ENCODE data around the gene HOXA2.

DNA sequence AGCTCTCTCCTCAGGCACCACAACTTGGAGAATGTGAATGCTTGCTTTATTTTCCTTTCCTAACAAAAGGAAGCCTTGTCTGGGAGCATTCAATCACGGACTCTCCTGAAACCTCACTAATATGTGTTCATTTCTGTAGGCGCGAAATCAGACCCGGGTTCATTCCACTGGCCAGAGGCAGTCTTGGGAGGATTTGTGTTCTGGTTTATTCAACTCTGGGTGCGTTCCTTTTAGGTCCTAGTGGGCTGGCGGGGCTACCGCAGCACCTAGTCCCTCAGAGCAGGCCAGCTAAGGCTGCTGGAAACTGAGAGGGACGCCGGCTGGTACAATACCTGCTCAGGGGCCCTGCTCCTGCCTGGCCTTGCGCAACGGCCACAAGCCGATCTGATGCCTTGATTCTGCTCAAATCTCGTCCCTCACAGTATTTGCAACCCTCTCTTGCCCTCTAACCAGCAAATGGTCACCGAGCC is 20.6 kb upstream of the HOXA2 start:
- TF ChIP-seq, protein P1, sequence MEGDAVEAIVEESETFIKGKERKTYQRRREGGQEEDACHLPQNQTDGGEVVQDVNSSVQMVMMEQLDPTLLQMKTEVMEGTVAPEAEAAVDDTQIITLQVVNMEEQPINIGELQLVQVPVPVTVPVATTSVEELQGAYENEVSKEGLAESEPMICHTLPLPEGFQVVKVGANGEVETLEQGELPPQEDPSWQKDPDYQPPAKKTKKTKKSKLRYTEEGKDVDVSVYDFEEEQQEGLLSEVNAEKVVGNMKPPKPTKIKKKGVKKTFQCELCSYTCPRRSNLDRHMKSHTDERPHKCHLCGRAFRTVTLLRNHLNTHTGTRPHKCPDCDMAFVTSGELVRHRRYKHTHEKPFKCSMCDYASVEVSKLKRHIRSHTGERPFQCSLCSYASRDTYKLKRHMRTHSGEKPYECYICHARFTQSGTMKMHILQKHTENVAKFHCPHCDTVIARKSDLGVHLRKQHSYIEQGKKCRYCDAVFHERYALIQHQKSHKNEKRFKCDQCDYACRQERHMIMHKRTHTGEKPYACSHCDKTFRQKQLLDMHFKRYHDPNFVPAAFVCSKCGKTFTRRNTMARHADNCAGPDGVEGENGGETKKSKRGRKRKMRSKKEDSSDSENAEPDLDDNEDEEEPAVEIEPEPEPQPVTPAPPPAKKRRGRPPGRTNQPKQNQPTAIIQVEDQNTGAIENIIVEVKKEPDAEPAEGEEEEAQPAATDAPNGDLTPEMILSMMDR (IDR thresholded peaks at IDR 0.05; ENCODE audit: low read depth, low read length) = no peak
- no peak for TF ChIP-seq EZH2phosphoT487 (IDR thresholded peaks at IDR 0.05; ENCODE audit: low read depth)

All from OCI-LY3 (cell line).